Stomach (tissue), 9 donors: ENCODE measurements around the gene FAHD1. TPM values are rescaled to one million over a fixed set of nuclear protein-coding genes. Genes with fewer than 3 reads are reported as not detected.
A peak's percentile ranks its signal among the peaks of the same experiment; 100 is the strongest.
"Not testable (repeated sequence)": the region's sequence is repeated elsewhere in the genome, so short reads cannot be mapped to it uniquely, and the experiment has no call there.

Experiments used
- DNase-seq, 2 donors: peaks; one replicate each; pipeline versions ENCODE4 v3.0.0 to v3.0.0-alpha.2; 2013 to 2019
- H3K27ac ChIP-seq, 5 donors: fragments of 200-600 bp in 4 of 5; sonication (generic) in 4 of 5; one replicate each; pipeline ENCODE4 v1.5.1; 2013 to 2019; ENCODE audit warnings: mild to moderate bottlenecking in 1 of 5, moderate library complexity in 1 of 5
- H3K27me3 ChIP-seq, 3 donors: fragments of 200-600 bp; sonication (generic); one replicate each; pipeline ENCODE4 v1.5.1; 2017 to 2019; ENCODE audit warnings: mixed run types in 1 of 3
- H3K36me3 ChIP-seq, 4 donors: fragments of 200-600 bp; sonication (generic); 1 replicate in 3 of 4; 2 replicates in 1 of 4; pipeline ENCODE4 v1.5.1; 2016 to 2019
- H3K4me1 ChIP-seq, 4 donors: fragments of 200-600 bp; sonication (generic); one replicate each; pipeline ENCODE4 v1.5.1; 2016 to 2019
- H3K4me3 ChIP-seq, 4 donors: fragments of 200-600 bp; sonication (generic) in 3 of 4; one replicate each; pipeline ENCODE4 v1.5.1; 2016 to 2019; ENCODE audit warnings: mild to moderate bottlenecking in 1 of 4
- H3K9me3 ChIP-seq, 4 donors: fragments of 200-600 bp; sonication (generic); one replicate each; pipeline ENCODE4 v1.5.1; 2016 to 2019
- EP300 ChIP-seq: sonication (generic); formaldehyde crosslinking; IDR thresholded peaks from one replicate; pipeline ENCODE4 v1.6.1; 2017; ENCODE audit warnings: antibody characterized with exemption
- POLR2A ChIP-seq, 4 donors: fragments of 450-650 bp; IDR thresholded peaks; one replicate each; pipeline ENCODE4 v1.6.1; 2016; ENCODE audit warnings: antibody characterized with exemption in 4 of 4, control low read depth in 2 of 4, mild to moderate bottlenecking in 1 of 4, moderate library complexity in 1 of 4
- POLR2AphosphoS5 ChIP-seq, 3 donors: sonication (generic); formaldehyde crosslinking; IDR thresholded peaks; one replicate each; pipeline ENCODE4 v1.6.1; 2016; ENCODE audit warnings: antibody characterized with exemption in 3 of 3
- WGBS, 5 donors: extraction: QIAGEN DNeasy Blood & Tissue Kit in 3 of 5; methylation state at CpG; one replicate each; pipeline versions ENCODE4 v1.1.5 to v1.1.7; 2013 to 2018; 5-methylcytosine and 5-hydroxymethylcytosine counted together
- intact Hi-C: fragments of 100-400 bp; cut with DNase I; formaldehyde crosslinking; loops from one replicate; pipeline ENCODE4 v1.15.1; 2023; ENCODE audit warnings: low total_unique reads
- polyA plus RNA-seq, 3 donors: library from polyadenylated mRNA; stranded (reverse); fragments of 200-250 nt; gene quantifications; one replicate each; pipeline ENCODE4 v1.2.3, GENCODE V29; 2013
- total RNA-seq, 5 donors: library from RNA; depleted of rRNA; stranded (reverse); fragments of >200 nt; gene quantifications; one replicate each; pipeline versions ENCODE4 v1.1.0 to v1.2.3, GENCODE V29; 2014 to 2016
- TF ChIP-seq, protein P1 (sequence below), 7 experiments: fragments of 450-650 bp in 4 of 7; fragments of 200-600 bp in 3 of 7; sonication (generic) in 3 of 7; IDR thresholded peaks; one replicate each; pipeline ENCODE4 v1.5.1; 2016 to 2019; ENCODE audit warnings: antibody characterized with exemption in 7 of 7, control low read depth in 2 of 7, mild to moderate bottlenecking in 1 of 7
- donor health status: healthy with polysubstance abuse.
- donor health status: Bipolar disorder and iron deficiency.
- donor health status: healthy.

FAHD1 gene
- total and polyA plus RNA-seq, 8 donors, result 15.4 to 484 (median 29.7) TPM

DNA sequence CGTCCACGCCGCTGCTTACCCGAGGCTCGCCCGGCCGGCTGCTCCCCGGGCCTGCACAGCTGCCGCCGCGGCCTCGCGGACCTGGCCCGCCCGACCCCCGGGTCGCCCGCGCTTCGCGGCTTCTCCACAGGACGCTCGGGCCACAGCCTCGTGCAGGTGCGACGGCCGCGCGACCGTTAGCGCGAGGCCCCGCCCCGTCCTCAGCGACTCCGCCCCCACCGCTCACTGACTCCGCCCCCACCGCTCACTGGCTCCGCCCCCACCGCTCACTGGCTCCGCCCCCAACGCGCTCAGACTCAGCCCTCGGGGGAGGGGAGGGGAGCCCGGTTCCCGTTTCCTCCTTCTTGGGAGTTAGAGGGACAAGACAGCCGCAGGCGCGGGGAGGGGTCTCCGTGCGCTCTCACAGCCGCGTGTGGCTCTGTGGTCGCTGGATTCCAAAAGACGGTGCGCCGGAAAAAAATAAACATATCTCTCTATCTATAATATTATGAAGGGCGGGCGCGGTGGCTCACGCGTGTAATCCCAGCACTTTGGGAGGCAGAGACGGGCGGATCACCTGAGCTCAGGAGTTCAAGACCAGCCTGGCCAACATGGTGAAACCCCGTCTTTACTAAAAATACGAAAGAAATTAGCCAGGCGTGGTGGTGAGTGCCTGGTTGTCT is 45.1 kb downstream of the FAHD1 start, which contains the start of gene MEIOB:
MEIOB (minus strand) TSS at position 191 of the 662 bp plus-strand sequence. CDS start 3,989 bp downstream, outside the sequence.
- Histone ChIP-seq H3K27ac (no peak within 1 kb of the TSS), H3K4me1 (peaks cover 0 to 12% (median 4%) of the 10 kb centered on the region in 4 donors), H3K27me3 (peaks cover 0 to 60% (median 26%) of the 10 kb centered on the region in 3 donors), H3K4me3 (peak within 1 kb of the TSS in 3 of 4 donors; percentile 11 to 31 (median 13)), H3K9me3 (peaks cover 0 to 6% (median 1%) of the 10 kb centered on the region in 4 donors), H3K36me3 (no peaks in the 10 kb centered on the region)
- TF ChIP-seq POLR2AphosphoS5 (IDR thresholded peaks at IDR 0.05), result no peak
- TF ChIP-seq, protein P1, sequence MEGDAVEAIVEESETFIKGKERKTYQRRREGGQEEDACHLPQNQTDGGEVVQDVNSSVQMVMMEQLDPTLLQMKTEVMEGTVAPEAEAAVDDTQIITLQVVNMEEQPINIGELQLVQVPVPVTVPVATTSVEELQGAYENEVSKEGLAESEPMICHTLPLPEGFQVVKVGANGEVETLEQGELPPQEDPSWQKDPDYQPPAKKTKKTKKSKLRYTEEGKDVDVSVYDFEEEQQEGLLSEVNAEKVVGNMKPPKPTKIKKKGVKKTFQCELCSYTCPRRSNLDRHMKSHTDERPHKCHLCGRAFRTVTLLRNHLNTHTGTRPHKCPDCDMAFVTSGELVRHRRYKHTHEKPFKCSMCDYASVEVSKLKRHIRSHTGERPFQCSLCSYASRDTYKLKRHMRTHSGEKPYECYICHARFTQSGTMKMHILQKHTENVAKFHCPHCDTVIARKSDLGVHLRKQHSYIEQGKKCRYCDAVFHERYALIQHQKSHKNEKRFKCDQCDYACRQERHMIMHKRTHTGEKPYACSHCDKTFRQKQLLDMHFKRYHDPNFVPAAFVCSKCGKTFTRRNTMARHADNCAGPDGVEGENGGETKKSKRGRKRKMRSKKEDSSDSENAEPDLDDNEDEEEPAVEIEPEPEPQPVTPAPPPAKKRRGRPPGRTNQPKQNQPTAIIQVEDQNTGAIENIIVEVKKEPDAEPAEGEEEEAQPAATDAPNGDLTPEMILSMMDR (IDR thresholded peaks at IDR 0.05), result no peak
- no peak for TF ChIP-seq EP300
- intact Hi-C loops, result no loop called here
- 6 to 15% (median 14%) methylated on average over 36 to 68 of the region's 68 CpGs for WGBS, 5 donors
- peak in 1 of 2 donors; percentile 46 for DNase-seq

DNA sequence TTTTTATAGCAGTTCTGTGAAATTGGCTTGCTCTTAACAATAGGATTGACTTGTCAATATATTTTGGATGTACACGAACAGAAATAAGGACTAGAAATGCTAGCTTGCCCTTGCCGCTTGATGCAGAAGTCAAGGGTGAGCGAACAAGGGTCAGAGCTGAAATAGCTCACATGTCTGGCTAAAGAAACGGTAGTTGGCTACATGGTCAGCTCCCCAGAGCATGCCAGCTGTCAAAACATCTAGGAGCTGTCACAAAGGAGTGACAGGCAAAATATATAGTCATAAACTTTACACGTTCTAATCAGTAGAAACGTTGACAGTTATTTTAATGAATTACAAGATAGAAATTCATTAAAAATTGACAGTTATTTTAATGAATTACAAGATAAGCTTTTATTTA is 47.8 kb downstream of the FAHD1 start:
- peaks cover 0 to 83% (median 35%) of the 10 kb centered on the region in 3 donors for H3K27me3 ChIP-seq
- no peak overlapping the region for H3K4me3 ChIP-seq
- WGBS, 5 donors, result 41 to 50% (median 49%) methylated on average over 6 of the region's 6 CpGs
- no peak for DNase-seq
- H3K27ac ChIP-seq, result no peak overlapping the region
- intact Hi-C loops, result no loop called here
- peaks cover 0 to 6% (median 1%) of the 10 kb centered on the region in 4 donors for H3K9me3 ChIP-seq
- no peaks in the 10 kb centered on the region for H3K36me3 ChIP-seq
- H3K4me1 ChIP-seq, result peaks cover 0 to 12% (median 4%) of the 10 kb centered on the region in 4 donors
- TF ChIP-seq EP300, result no peak
- TF ChIP-seq, protein P1 (IDR thresholded peaks at IDR 0.05), result no peak

DNA sequence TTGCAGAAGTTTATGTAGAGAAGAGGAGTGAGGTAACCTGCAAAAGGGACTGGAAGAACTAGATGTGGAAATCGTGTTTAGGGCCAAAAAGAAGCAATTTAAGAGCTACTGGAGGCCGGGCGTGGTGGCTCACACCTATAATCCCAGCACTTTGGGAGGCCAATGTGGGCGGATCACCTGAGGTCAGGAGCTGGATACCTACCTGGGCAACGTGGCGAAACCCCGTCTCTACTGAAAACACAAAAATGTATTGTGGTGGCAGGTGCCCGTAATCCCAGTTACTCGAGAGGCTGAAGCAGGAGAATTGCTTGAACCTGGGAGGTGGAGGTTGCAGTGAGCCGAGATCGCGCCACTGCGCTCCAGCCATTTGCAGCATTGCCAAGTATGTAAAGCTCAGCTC is 49.1 kb downstream of the FAHD1 start:
- H3K36me3 ChIP-seq, intact Hi-C loops, H3K27ac ChIP-seq, H3K9me3 ChIP-seq, H3K4me3 ChIP-seq, DNase-seq: not testable (repeated sequence)
- 84 to 87% (median 84%) methylated on average over 13 of the region's 13 CpGs for WGBS, 5 donors
- Histone ChIP-seq H3K27me3 (peaks cover 0 to 92% (median 35%) of the 10 kb centered on the region in 3 donors), H3K4me1 (peaks cover 0 to 12% (median 4%) of the 10 kb centered on the region in 4 donors)

DNA sequence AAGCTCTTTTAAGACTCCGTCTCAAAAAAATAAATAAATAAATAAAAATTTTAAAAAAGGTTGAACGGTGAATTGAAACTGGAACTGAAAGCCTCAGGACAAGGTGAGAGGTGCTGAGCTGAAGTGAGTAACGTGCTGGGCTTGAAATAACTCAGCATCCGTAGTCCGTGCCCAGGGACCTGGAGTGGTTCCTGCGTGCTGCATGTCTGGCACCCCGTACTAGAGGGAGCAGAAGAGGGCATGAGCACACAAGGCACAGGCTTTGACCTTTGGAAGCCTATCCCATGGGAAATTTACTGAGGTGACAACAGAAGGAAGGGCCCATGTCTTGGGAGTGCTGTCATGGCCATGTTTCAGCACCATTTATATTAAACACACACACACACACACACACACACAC is 49.5 kb downstream of the FAHD1 start:
- H3K27me3 ChIP-seq, result peaks cover 0 to 96% (median 35%) of the 10 kb centered on the region in 3 donors
- no peaks in the 10 kb centered on the region for H3K36me3 ChIP-seq
- H3K4me3 ChIP-seq, result no peak overlapping the region
- TF ChIP-seq EP300, result no peak
- TF ChIP-seq, protein P1 (IDR thresholded peaks at IDR 0.05), result no peak
- no peak for DNase-seq
- H3K9me3 ChIP-seq, result peaks cover 0 to 6% (median 1%) of the 10 kb centered on the region in 4 donors
- H3K27ac ChIP-seq, result no peak overlapping the region
- H3K4me1 ChIP-seq, result peaks cover 0 to 12% (median 4%) of the 10 kb centered on the region in 4 donors
- 65 to 81% (median 74%) methylated on average over 7 of the region's 7 CpGs for WGBS, 5 donors
- intact Hi-C loops, result no loop called here

DNA sequence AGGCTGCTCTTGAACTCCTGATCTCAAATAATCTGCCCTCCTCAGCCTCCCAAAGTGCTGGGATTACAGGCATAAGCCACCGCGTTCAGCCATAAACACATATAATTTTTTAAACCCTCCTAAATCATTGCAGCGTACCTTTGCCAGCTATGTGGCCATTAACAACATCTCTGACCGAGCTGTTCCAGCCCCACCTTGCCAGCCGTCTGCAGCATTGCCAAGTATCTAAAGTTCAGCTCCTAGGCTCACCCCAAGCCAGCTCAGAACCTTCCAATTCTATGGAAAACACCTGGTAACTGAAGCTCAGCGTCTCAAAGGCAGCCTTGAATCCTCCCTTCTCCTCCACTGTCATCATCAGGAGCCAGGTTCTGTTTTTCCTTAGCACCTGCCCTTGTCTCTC is 50.1 kb downstream of the FAHD1 start:
- TF ChIP-seq POLR2AphosphoS5 (IDR thresholded peaks at IDR 0.05) (no peak), POLR2A (IDR thresholded peaks at IDR 0.05) (no peak), EP300 (no peak)
- TF ChIP-seq, protein P1 (IDR thresholded peaks at IDR 0.05), result no peak
- Histone ChIP-seq H3K4me1 (peaks cover 0 to 7% (median 2%) of the 10 kb centered on the region in 4 donors), H3K4me3 (no peak overlapping the region), H3K9me3 (peaks cover 0 to 2% (median under 1%) of the 10 kb centered on the region in 4 donors), H3K36me3 (no peaks in the 10 kb centered on the region), H3K27ac (no peak overlapping the region), H3K27me3 (peaks cover 0 to 97% (median 29%) of the 10 kb centered on the region in 3 donors)
- intact Hi-C loops, result no loop called here
- no peak for DNase-seq
- WGBS, 5 donors, result 47 to 57% (median 49%) methylated on average over 6 of the region's 6 CpGs
